HepG2 (cell line): ENCODE data around the gene MYOM1. TPM values are rescaled to one million over a fixed set of nuclear protein-coding genes. Genes with fewer than 3 reads are reported as not detected.

Experiments
- BORCS8-MEF2B ChIP-seq: sonication (generic); formaldehyde crosslinking; IDR thresholded peaks from 2 replicates; pipeline ENCODE4 v1.8.0; 2022; ENCODE audit warnings: mild to moderate bottlenecking, missing genetic modification reagents
- CEBPB ChIP-seq: IDR thresholded peaks from 2 replicates; pipeline ENCODE4 v1.6.1; 2011; ENCODE audit warnings: low read depth, low read length, improper control_type of control experiment, borderline replicate concordance
- DRAP1 ChIP-seq: IDR thresholded peaks from 2 replicates; pipeline ENCODE4 v1.6.1; 2016; ENCODE audit warnings: missing genetic modification reagents, missing compliant biosample characterization
- ERF ChIP-seq: IDR thresholded peaks from 2 replicates; pipeline ENCODE4 v1.6.1; 2018; ENCODE audit warnings: missing biosample characterization, missing genetic modification reagents
- ESRRA ChIP-seq: sonication (generic); formaldehyde crosslinking; IDR thresholded peaks from 2 replicates; pipeline ENCODE4 v1.5.1; 2020; ENCODE audit warnings: mild to moderate bottlenecking, low read depth, missing genetic modification reagents
- FLYWCH1 ChIP-seq: sonication (generic); formaldehyde crosslinking; IDR thresholded peaks from 2 replicates; pipeline ENCODE4 v1.8.1; 2023; ENCODE audit warnings: mild to moderate bottlenecking, missing genetic modification reagents
- FOXJ3 ChIP-seq: sonication (generic); formaldehyde crosslinking; IDR thresholded peaks from 2 replicates; pipeline ENCODE4 v1.4.0; 2020; ENCODE audit warnings: missing genetic modification reagents, mild to moderate bottlenecking, borderline replicate concordance
- HNRNPH1 ChIP-seq: fragments of 200-400 bp; formaldehyde crosslinking; optimal IDR thresholded peaks from 2 replicates; pipeline ENCODE3; 2017; ENCODE audit warnings: mild to moderate bottlenecking, low read depth, low read length
- HNRNPLL ChIP-seq: fragments of 200-400 bp; formaldehyde crosslinking; IDR thresholded peaks from 2 replicates; pipeline ENCODE4 v1.6.1; 2017; ENCODE audit warnings: mild to moderate bottlenecking, low read depth, low read length; ENCODE audit not compliant: poor library complexity, severe bottlenecking
- NFKBIZ ChIP-seq: IDR thresholded peaks from 2 replicates; pipeline ENCODE4 v1.6.1; 2018; ENCODE audit warnings: missing genetic modification reagents, missing compliant biosample characterization
- PHF21A ChIP-seq: sonication (generic); formaldehyde crosslinking; IDR thresholded peaks from 2 replicates; pipeline ENCODE4 v1.5.0; 2020; ENCODE audit warnings: mild to moderate bottlenecking, missing genetic modification reagents
- ZHX1 ChIP-seq: sonication (generic); formaldehyde crosslinking; IDR thresholded peaks from 2 replicates; pipeline ENCODE4 v1.8.1; 2022; ENCODE audit warnings: low read depth, mild to moderate bottlenecking, missing genetic modification reagents
- ZNF160 ChIP-seq: sonication (generic); formaldehyde crosslinking; IDR thresholded peaks from 2 replicates; pipeline ENCODE4 v1.8.0; 2022; ENCODE audit warnings: mild to moderate bottlenecking, inconsistent platforms, missing genetic modification reagents
- ZNF556 ChIP-seq: sonication (generic); formaldehyde crosslinking; IDR thresholded peaks from 2 replicates; pipeline ENCODE4 v1.4.0; 2020; ENCODE audit warnings: mild to moderate bottlenecking, missing genetic modification reagents, borderline replicate concordance
- ZNF660 ChIP-seq: sonication (generic); formaldehyde crosslinking; IDR thresholded peaks from 2 replicates; pipeline ENCODE4 v1.5.1; 2020; ENCODE audit warnings: mild to moderate bottlenecking, low read depth, missing genetic modification reagents, borderline replicate concordance
- ZNF841 ChIP-seq: sonication (generic); formaldehyde crosslinking; IDR thresholded peaks from 2 replicates; pipeline ENCODE4 v1.8.1; 2023; ENCODE audit warnings: missing genetic modification reagents, borderline replicate concordance
- ZSCAN22 ChIP-seq: sonication (generic); formaldehyde crosslinking; IDR thresholded peaks from 2 replicates; pipeline ENCODE4 v1.4.0; 2020; ENCODE audit warnings: mild to moderate bottlenecking, missing genetic modification reagents
- polyA plus RNA-seq, 8 experiments: library from polyadenylated mRNA; depleted of rRNA in 3 of 8; stranded (reverse) in 7 of 8; unstranded in 1 of 8; fragments of >200 nt; fragmentation: Illumina TruSeq in 4 of 8; extraction: Trizol in 4 of 8; gene quantifications; 2 replicates each; pipeline versions ENCODE4 v1.2.1 to v1.2.3, GENCODE V29; 2011 to 2016; ENCODE audit warnings: low read depth in 4 of 8, missing spikeins in 1 of 8, mixed read lengths in 1 of 8; ENCODE audit not compliant: insufficient read depth in 1 of 8
- total RNA-seq, 5 experiments: library from RNA; depleted of rRNA; stranded (reverse); fragments of >200 nt; fragmentation: Illumina TruSeq; extraction: Trizol; gene quantifications; 2 replicates each; pipeline ENCODE4 v1.2.3, GENCODE V29; 2016; ENCODE audit warnings: low read depth in 1 of 5
- TF ChIP-seq, protein P1 (sequence below): sonication (generic); formaldehyde crosslinking; IDR thresholded peaks from 2 replicates; pipeline ENCODE4 v1.4.0; 2020; ENCODE audit warnings: missing genetic modification reagents
- TF ChIP-seq, protein P2 (sequence below): sonication (generic); formaldehyde crosslinking; IDR thresholded peaks from 2 replicates; pipeline ENCODE4 v1.9.0; 2021; ENCODE audit warnings: missing genetic modification reagents, mild to moderate bottlenecking, borderline replicate concordance

Gene MYOM1
- total and polyA plus RNA-seq, 2 of the 13 experiments (the other 11 are each of a cell fraction or from before 2014, with no cell fraction given), result 0.46 to 0.98 TPM

- TF ChIP-seq, protein P1, sequence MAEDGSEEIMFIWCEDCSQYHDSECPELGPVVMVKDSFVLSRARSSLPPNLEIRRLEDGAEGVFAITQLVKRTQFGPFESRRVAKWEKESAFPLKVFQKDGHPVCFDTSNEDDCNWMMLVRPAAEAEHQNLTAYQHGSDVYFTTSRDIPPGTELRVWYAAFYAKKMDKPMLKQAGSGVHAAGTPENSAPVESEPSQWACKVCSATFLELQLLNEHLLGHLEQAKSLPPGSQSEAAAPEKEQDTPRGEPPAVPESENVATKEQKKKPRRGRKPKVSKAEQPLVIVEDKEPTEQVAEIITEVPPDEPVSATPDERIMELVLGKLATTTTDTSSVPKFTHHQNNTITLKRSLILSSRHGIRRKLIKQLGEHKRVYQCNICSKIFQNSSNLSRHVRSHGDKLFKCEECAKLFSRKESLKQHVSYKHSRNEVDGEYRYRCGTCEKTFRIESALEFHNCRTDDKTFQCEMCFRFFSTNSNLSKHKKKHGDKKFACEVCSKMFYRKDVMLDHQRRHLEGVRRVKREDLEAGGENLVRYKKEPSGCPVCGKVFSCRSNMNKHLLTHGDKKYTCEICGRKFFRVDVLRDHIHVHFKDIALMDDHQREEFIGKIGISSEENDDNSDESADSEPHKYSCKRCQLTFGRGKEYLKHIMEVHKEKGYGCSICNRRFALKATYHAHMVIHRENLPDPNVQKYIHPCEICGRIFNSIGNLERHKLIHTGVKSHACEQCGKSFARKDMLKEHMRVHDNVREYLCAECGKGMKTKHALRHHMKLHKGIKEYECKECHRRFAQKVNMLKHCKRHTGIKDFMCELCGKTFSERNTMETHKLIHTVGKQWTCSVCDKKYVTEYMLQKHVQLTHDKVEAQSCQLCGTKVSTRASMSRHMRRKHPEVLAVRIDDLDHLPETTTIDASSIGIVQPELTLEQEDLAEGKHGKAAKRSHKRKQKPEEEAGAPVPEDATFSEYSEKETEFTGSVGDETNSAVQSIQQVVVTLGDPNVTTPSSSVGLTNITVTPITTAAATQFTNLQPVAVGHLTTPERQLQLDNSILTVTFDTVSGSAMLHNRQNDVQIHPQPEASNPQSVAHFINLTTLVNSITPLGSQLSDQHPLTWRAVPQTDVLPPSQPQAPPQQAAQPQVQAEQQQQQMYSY (CRISPR knock-in tag), result no peak
- TF ChIP-seq ZSCAN22 (CRISPR knock-in tag), result no peak
- TF ChIP-seq ERF (CRISPR knock-in tag), result peak; percentile 85
- peak; percentile 78; the same call in 1 of the 2 replicates for TF ChIP-seq ZHX1 (CRISPR knock-in tag)
- no peak for TF ChIP-seq HNRNPH1
- peak; percentile 97 for TF ChIP-seq NFKBIZ (CRISPR knock-in tag)
- TF ChIP-seq HNRNPLL, result no peak
- TF ChIP-seq FLYWCH1 (CRISPR knock-in tag), result no peak
- TF ChIP-seq, protein P2, sequence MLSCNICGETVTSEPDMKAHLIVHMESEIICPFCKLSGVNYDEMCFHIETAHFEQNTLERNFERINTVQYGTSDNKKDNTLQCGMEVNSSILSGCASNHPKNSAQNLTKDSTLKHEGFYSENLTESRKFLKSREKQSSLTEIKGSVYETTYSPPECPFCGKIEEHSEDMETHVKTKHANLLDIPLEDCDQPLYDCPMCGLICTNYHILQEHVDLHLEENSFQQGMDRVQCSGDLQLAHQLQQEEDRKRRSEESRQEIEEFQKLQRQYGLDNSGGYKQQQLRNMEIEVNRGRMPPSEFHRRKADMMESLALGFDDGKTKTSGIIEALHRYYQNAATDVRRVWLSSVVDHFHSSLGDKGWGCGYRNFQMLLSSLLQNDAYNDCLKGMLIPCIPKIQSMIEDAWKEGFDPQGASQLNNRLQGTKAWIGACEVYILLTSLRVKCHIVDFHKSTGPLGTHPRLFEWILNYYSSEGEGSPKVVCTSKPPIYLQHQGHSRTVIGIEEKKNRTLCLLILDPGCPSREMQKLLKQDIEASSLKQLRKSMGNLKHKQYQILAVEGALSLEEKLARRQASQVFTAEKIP (CRISPR knock-in tag), result no peak
- no peak for TF ChIP-seq ZNF660 (CRISPR knock-in tag)
- TF ChIP-seq ZNF841, result no peak
- TF ChIP-seq FOXJ3 (CRISPR knock-in tag), result peak; percentile 98
- TF ChIP-seq ESRRA (CRISPR knock-in tag), result peak; percentile 74
- peak; percentile 59 for TF ChIP-seq DRAP1 (CRISPR knock-in tag)
- TF ChIP-seq PHF21A (CRISPR knock-in tag), result peak; percentile 98
- TF ChIP-seq ZNF160, result no peak
- TF ChIP-seq BORCS8-MEF2B (CRISPR knock-in tag), result no peak
- TF ChIP-seq CEBPB, result no peak
- peak; percentile 58; the same call in 1 of the 2 replicates for TF ChIP-seq ZNF556 (CRISPR knock-in tag)
These were observed 13.8 kb upstream of the MYOM1 start (continued) for GRCh38 chr18:3233433-3234168.
